Left ventricle myocardium inferior (tissue), 1 donor: ENCODE data around the gene OPCML. TPM values are rescaled to one million over a fixed set of nuclear protein-coding genes. Genes with fewer than 3 reads are reported as not detected.

ENCODE experiments used
- DNase-seq: peaks from one replicate; pipeline ENCODE4 v3.0.0-alpha.2; 2020
- H3K27ac ChIP-seq: fragments of 200-600 bp; replicated peaks from 2 replicates; pipeline ENCODE4 v1.8.0; 2021
- H3K27me3 ChIP-seq: fragments of 200-600 bp; 2 replicates; pipeline ENCODE4 v1.8.0; 2021; ENCODE audit warnings: low read depth
- H3K36me3 ChIP-seq: fragments of 200-600 bp; 2 replicates; pipeline ENCODE4 v1.8.0; 2021
- H3K4me1 ChIP-seq: fragments of 200-600 bp; 2 replicates; pipeline ENCODE4 v1.8.0; 2021
- H3K4me3 ChIP-seq: fragments of 200-600 bp; 2 replicates; pipeline ENCODE4 v1.8.0; 2021; ENCODE audit warnings: mild to moderate bottlenecking, moderate library complexity
- H3K9me3 ChIP-seq: fragments of 200-600 bp; replicated peaks from 2 replicates; pipeline ENCODE4 v1.8.0; 2021
- CTCF ChIP-seq: fragments of 200-600 bp; IDR thresholded peaks from 2 replicates; pipeline ENCODE4 v1.8.0; 2021; ENCODE audit warnings: antibody characterized with exemption, mild to moderate bottlenecking, borderline replicate concordance
- intact Hi-C: fragments of 100-400 bp; cut with micrococcal nuclease; formaldehyde crosslinking; loops from one replicate; pipeline ENCODE4 v1.11.0; 2022
- total RNA-seq: library from RNA; stranded (reverse); fragmentation: NEBNext Ultra II Directional; extraction: Animal tissue kit (Norgen Biotek cat#: 25700); gene quantifications from one replicate; pipeline ENCODE4 v1.2.1, GENCODE V29; 2021
- donor health status: DM: no; HTN: yes; CAD: no; lungs with severe emphysema.

Gene OPCML
- total RNA-seq, 1 donor from 2014 or later, result 0.63 TPM

GRCh38 chr11:132773751-132774150 lies 758.5 kb downstream of the OPCML start:
- intact Hi-C loops, result no loop called here
- no peak overlapping the region for H3K27ac ChIP-seq
- H3K27me3 ChIP-seq, result peaks cover under 1% of the 10 kb centered on the region
- H3K4me1 ChIP-seq, result no peaks in the 10 kb centered on the region
- no peak for TF ChIP-seq CTCF
- no peak for DNase-seq
- H3K9me3 ChIP-seq, result no peaks in the 10 kb centered on the region
- H3K36me3 ChIP-seq, result no peaks in the 10 kb centered on the region
- no peak overlapping the region for H3K4me3 ChIP-seq

- H3K4me3 ChIP-seq, result no peak overlapping the region
- intact Hi-C loops, result no loop called here
- no peaks in the 10 kb centered on the region for H3K9me3 ChIP-seq
- peaks cover 4% of the 10 kb centered on the region for H3K27me3 ChIP-seq
- no peak for DNase-seq
- no peaks in the 10 kb centered on the region for H3K36me3 ChIP-seq
- no peak for TF ChIP-seq CTCF
- H3K4me1 ChIP-seq, result no peaks in the 10 kb centered on the region
- no peak overlapping the region for H3K27ac ChIP-seq
Measured at GRCh38 chr11:132772703-132773545, 759.4 kb downstream of the OPCML start.

- no peak for DNase-seq
- intact Hi-C loops, result no loop called here
- Histone ChIP-seq H3K27me3 (peaks cover 13% of the 10 kb centered on the region), H3K36me3 (no peaks in the 10 kb centered on the region), H3K4me1 (no peaks in the 10 kb centered on the region), H3K9me3 (no peaks in the 10 kb centered on the region), H3K27ac (no peak overlapping the region), H3K4me3 (no peak overlapping the region)
- TF ChIP-seq CTCF, result no peak
Measured at GRCh38 chr11:132771746-132772145, 760.6 kb downstream of the OPCML start.

- Histone ChIP-seq H3K9me3 (no peaks in the 10 kb centered on the region), H3K4me3 (no peak overlapping the region), H3K4me1 (no peaks in the 10 kb centered on the region), H3K27me3 (peaks cover 19% of the 10 kb centered on the region), H3K27ac (no peak overlapping the region), H3K36me3 (no peaks in the 10 kb centered on the region)
- no peak for TF ChIP-seq CTCF
- no peak for DNase-seq
- intact Hi-C loops, result no loop called here
Measured at GRCh38 chr11:132770829-132771530, 761.3 kb downstream of the OPCML start.

DNA sequence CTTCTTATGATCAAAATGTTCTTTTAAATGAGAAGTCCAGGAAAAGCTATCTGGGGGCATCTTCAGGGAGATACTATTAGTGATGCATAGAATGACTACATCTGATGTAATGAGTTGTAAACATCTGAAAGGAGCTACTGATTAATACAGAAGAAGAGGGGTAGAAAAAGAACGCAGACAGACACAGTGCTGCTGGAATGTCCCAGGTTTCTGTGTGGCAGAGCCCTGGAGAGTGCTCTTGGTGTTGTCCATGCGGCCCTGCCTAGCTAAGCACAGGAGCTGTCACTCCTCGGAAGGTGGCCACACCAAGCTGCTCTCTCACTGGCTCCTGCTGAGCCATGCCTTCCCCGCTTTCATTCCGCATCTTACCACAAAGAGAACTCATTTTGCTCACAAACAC lies 768.8 kb downstream of the OPCML start:
- Histone ChIP-seq H3K27ac (no peak overlapping the region), H3K4me3 (no peak overlapping the region), H3K4me1 (no peaks in the 10 kb centered on the region), H3K27me3 (peaks cover 22% of the 10 kb centered on the region), H3K36me3 (no peaks in the 10 kb centered on the region), H3K9me3 (peaks cover 25% of the 10 kb centered on the region)
- intact Hi-C loops, result no loop called here
- TF ChIP-seq CTCF, result no peak
- no peak for DNase-seq
